Inflammatory macrophage (primary cell): Measurements from ENCODE around the gene COBL.

Source experiments
- DNase-seq, 2 donors: peaks; one replicate each; pipeline ENCODE4 v3.0.0-alpha.2; 2020 to 2022

The COBL gene

DNA sequence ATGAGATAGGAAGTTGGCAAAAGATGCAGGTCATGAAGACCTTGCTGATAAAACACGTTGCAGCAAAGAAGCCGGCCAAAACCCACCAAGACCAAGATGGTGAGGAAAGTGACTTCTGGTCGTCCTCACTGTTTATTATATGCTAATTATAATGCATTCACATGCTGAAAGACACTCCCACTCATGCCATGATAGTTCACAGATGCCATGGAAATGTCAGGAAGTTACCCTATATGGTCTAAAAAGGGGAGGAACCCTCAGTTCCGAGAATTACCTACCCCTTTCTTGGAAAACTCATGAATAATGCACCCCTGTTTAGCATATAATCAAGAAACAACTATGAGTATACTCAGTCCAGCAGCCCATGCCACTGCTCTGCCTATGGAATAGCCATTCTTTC lies 331.5 kb downstream of the COBL start:
- DNase-seq: no peak

GRCh38 chr7:50983850-50984249 lies 332.8 kb downstream of the COBL start:
- DNase-seq: no peak

DNA sequence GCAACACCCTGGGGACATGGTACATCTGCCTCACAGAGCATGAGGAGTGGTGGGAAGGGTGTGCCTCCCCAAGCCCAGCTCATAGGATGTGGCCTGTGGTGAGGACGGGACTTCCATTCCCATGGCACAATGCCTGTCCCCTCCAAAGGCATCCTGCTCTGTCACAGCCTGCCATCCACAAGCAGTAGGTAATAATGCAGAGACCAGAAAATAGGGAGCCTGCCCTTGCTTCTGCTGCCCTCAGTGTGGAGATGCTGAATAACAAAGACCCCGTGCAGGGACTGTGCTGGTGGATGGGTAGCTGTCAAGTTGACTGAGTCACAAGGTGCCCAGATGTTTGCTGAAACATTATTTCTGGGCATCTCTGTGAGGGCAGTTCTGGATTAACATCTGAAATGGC lies 334.0 kb downstream of the COBL start:
- no peak for DNase-seq

DNA sequence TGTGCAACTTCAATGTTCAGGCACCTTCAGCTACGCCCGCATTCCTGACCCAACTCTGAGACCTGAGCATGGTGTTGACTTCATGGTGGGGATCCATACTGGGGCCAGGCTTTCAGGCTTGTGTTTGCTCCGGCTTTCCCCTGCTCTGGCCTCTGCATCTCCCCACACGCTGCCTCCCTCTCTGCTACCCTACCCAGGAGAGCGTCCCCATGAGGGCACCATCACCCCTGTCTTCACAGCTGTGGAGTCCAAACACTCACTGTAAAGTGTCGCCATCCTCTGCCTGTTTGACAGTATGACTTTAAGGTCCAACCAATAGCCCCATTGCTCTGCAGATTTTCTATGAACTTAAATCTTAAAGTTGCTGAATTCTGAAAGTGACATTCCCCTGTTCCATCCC lies 334.9 kb downstream of the COBL start:
- DNase-seq: no peak

- no peak for DNase-seq
Measured at GRCh38 chr7:50980411-50980810, 336.2 kb downstream of the COBL start.

GRCh38 chr7:50978633-50979215 lies 337.9 kb downstream of the COBL start:
- DNase-seq: no peak

DNA sequence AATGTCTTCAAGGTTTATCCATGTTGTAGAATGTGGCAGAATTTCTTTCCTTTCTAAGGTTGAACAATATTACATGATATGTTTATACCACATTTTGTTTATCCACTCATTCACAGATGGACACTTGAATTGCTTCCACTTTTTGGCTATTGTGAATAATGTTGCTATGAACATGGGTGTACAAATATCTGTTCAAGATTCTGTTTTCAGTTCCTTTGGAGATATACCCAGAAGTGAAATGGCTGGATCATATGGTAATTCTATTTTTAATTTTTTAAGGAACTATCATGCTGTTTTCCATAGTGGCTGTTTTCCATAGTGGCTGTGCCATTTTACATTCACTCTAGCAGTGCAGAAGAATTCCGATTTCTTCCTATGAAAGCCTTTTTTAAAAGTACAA lies 339.2 kb downstream of the COBL start:
- no peak for DNase-seq

- DNase-seq: no peak
Measured at GRCh38 chr7:50976064-50976463, 340.5 kb downstream of the COBL start.

DNA sequence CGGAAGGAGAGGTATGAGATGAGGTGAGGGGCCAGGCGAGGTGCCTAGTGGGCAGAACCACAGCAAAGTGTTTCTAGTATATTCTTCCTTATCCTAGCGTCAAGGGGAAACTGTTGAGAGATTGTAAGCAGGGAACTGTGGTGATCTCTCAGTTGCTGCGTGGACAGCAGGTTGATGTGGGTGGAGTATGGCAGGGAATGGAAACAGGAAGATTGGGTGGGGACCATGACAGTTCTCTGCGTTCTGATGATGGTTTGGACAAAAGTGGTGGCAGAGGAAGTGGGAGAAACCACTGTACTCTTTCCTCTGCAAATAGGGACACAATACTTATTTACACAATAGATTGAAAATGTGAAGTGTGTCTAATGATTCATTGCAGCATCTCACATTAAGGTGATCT lies 342.4 kb downstream of the COBL start:
- DNase-seq: no peak

GRCh38 chr7:50973814-50974213 lies 342.8 kb downstream of the COBL start:
- no peak for DNase-seq

- no peak for DNase-seq
Measured at GRCh38 chr7:50970092-50970491, 346.5 kb downstream of the COBL start.
